ENCODE results near the gene ANKRD39. TPM values are rescaled to one million over a fixed set of nuclear protein-coding genes. Genes with fewer than 3 reads are reported as not detected.

The ANKRD39 gene
- total RNA-seq, 6 donors from 2014 or later, result 7.1 to 13.6 (median 11.3) TPM

- Histone ChIP-seq H3K9me3 (no peaks in the 10 kb centered on the region), H3K27me3 (no peaks in the 10 kb centered on the region), H3K4me3 (no peak overlapping the region), H3K36me3 (no peaks in the 10 kb centered on the region), H3K27ac (no peak overlapping the region), H3K4me1 (peaks cover 17 to 28% (median 25%) of the 10 kb centered on the region in 4 donors)
- ATAC-seq (ENCODE audit: low FRiP score in 2 of 2) (no peak), DNase-seq (no peak)
- WGBS, 2 donors, result 86 to 90% methylated on average over 6 of the region's 6 CpGs
- TF ChIP-seq, protein P1, sequence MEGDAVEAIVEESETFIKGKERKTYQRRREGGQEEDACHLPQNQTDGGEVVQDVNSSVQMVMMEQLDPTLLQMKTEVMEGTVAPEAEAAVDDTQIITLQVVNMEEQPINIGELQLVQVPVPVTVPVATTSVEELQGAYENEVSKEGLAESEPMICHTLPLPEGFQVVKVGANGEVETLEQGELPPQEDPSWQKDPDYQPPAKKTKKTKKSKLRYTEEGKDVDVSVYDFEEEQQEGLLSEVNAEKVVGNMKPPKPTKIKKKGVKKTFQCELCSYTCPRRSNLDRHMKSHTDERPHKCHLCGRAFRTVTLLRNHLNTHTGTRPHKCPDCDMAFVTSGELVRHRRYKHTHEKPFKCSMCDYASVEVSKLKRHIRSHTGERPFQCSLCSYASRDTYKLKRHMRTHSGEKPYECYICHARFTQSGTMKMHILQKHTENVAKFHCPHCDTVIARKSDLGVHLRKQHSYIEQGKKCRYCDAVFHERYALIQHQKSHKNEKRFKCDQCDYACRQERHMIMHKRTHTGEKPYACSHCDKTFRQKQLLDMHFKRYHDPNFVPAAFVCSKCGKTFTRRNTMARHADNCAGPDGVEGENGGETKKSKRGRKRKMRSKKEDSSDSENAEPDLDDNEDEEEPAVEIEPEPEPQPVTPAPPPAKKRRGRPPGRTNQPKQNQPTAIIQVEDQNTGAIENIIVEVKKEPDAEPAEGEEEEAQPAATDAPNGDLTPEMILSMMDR (IDR thresholded peaks at IDR 0.05), result no peak
- TF ChIP-seq POLR2AphosphoS5 (IDR thresholded peaks at IDR 0.05) (no peak), EP300 (IDR thresholded peaks at IDR 0.05) (no peak), POLR2A (IDR thresholded peaks at IDR 0.05) (no peak)
These were observed 19.2 kb upstream of the ANKRD39 start for GRCh38 chr2:96877042-96877451.

- no peaks in the 10 kb centered on the region for H3K36me3 ChIP-seq
- H3K4me1 ChIP-seq, result peaks cover 17 to 24% (median 22%) of the 10 kb centered on the region in 4 donors
- H3K27ac ChIP-seq, result no peak overlapping the region
- H3K9me3 ChIP-seq, result no peaks in the 10 kb centered on the region
- 89 to 94% methylated on average over 11 to 16 of the region's 16 CpGs for WGBS, 2 donors
- no peak overlapping the region for H3K4me3 ChIP-seq
- no peaks in the 10 kb centered on the region for H3K27me3 ChIP-seq
- TF ChIP-seq POLR2AphosphoS5 (IDR thresholded peaks at IDR 0.05), result no peak
- no peak for TF ChIP-seq EP300 (IDR thresholded peaks at IDR 0.05)
- no peak for TF ChIP-seq POLR2A (IDR thresholded peaks at IDR 0.05)
- DNase-seq (peak in 1 of 2 donors; percentile 55), ATAC-seq (ENCODE audit: low FRiP score in 2 of 2) (no peak)
These were observed 18.6 kb upstream of the ANKRD39 start for GRCh38 chr2:96876269-96877041.

DNA sequence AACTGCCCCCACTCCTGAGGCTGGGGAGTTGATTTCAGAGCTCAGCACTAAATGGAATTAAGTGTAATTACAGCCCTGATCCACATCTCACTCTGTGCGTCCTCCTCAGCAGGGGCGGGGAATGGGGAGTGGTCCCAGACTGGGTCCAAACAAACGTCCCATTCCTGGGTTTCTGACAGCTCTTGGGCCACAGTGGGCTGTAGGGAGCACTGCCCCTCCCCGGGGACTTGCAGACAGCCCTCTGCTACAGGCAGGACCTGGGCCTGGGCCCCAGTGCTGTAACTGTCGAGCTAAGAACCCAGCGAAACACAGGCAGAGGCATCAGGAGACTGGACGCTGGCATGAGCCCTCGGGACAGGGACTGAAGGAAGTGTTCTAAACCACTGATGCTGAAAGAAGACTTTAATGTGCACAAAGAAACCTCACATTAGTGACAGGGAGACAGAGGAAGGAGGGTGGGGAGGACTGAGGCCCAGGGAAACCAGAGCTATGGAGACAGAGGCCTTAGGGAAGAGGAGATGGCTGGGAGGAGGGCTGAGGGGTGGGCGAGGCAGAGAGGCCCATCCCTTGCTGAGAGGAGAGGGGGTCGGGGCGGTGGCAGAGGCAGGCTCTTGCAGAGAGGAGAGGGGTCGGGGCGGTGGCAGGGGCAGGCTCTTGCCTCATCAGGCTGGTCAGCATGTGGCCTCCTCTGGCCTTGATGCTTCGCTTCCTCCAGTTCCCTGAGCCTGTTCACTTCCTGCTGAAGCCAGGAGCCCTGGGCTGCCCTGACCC lies 17.9 kb upstream of the ANKRD39 start:
- H3K27ac ChIP-seq, result no peak overlapping the region
- TF ChIP-seq EP300 (IDR thresholded peaks at IDR 0.05) (no peak), POLR2A (IDR thresholded peaks at IDR 0.05) (no peak), POLR2AphosphoS5 (IDR thresholded peaks at IDR 0.05) (no peak)
- TF ChIP-seq, protein P1 (IDR thresholded peaks at IDR 0.05), result no peak

GRCh38 chr2:96874198-96874831 lies 16.5 kb upstream of the ANKRD39 start:
- no peaks in the 10 kb centered on the region for H3K9me3 ChIP-seq
- peaks cover 0 to 8% (median 0%) of the 10 kb centered on the region in 4 donors for H3K27me3 ChIP-seq
- H3K36me3 ChIP-seq, result no peaks in the 10 kb centered on the region
- H3K4me3 ChIP-seq, result no peak overlapping the region
- DNase-seq, result peak in 1 of 2 donors; percentile 81
- H3K27ac ChIP-seq, result peak overlapping the region; percentile 28 to 78 (median 53)
- TF ChIP-seq EP300 (IDR thresholded peaks at IDR 0.05), result no peak
- no peak for TF ChIP-seq POLR2A (IDR thresholded peaks at IDR 0.05)
- no peak for TF ChIP-seq POLR2AphosphoS5 (IDR thresholded peaks at IDR 0.05)
- TF ChIP-seq, protein P1 (IDR thresholded peaks at IDR 0.05), result no peak
- ATAC-seq (ENCODE audit: low FRiP score in 2 of 2), result peak in 1 of 2 donors; percentile 3
- peaks cover 29 to 36% (median 34%) of the 10 kb centered on the region in 4 donors for H3K4me1 ChIP-seq
- 42 to 54% methylated on average over 10 to 18 of the region's 18 CpGs for WGBS, 2 donors

More for the DNA sequence above, 17.9 kb upstream of the ANKRD39 start:
- 81 to 89% methylated on average over 9 to 12 of the region's 14 CpGs for WGBS, 2 donors
- ATAC-seq (ENCODE audit: low FRiP score in 2 of 2), result no peak
- Histone ChIP-seq H3K36me3 (no peaks in the 10 kb centered on the region), H3K9me3 (no peaks in the 10 kb centered on the region), H3K4me3 (no peak overlapping the region), H3K27me3 (no peaks in the 10 kb centered on the region), H3K4me1 (peaks cover 23 to 29% (median 25%) of the 10 kb centered on the region in 4 donors)
- no peak for DNase-seq
